ENCODE results near the gene SEC16B.

Gene SEC16B

DNA sequence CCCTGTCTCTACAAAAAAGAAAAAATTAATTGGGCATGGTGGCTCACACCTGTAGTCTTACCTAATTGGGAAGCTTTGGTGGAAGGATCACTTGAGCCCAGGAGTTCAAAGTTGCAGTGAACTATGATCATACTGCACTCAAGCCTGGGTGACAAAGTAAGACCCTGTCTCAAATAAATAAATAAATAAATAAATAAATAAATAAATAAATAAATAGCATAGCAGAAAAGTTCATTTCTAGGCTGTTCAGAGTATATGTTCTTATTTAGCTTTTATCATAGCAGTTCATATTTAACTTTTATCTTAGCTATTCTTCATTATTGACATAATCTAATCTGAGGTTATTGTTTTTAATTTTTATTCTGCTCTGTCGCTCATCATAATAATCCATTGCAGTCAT lies 8.7 kb upstream of the SEC16B start:
- Histone ChIP-seq H3K9ac (ENCODE audit: low read depth in 1 of 2, low read length in 2 of 2) (no peak overlapping the region), H3K36me3 (ENCODE audit: control insufficient read depth in 1 of 2, insufficient read depth in 2 of 2, low read length in 2 of 2) (no peaks in the 10 kb centered on the region), H3K4me3 (ENCODE audit: low read depth in 1 of 2, low read length in 2 of 2) (no peak overlapping the region), H3K27ac (ENCODE audit: low read depth, low read length) (no peak overlapping the region), H3K9me3 (ENCODE audit: control insufficient read depth in 1 of 2, low read length in 2 of 2) (no peaks in the 10 kb centered on the region), H3K4me1 (ENCODE audit: control insufficient read depth in 1 of 2, insufficient read depth in 2 of 2, low read length in 2 of 2) (no peaks in the 10 kb centered on the region), H3K27me3 (ENCODE audit: control insufficient read depth in 1 of 2, insufficient read depth in 2 of 2, low read length in 2 of 2) (no peaks in the 10 kb centered on the region)

- Histone ChIP-seq H3K4me1 (ENCODE audit: control insufficient read depth in 1 of 2, insufficient read depth in 2 of 2, low read length in 2 of 2) (no peaks in the 10 kb centered on the region), H3K27me3 (ENCODE audit: control insufficient read depth in 1 of 2, insufficient read depth in 2 of 2, low read length in 2 of 2) (no peaks in the 10 kb centered on the region), H3K27ac (ENCODE audit: low read depth, low read length) (no peak overlapping the region), H3K9me3 (ENCODE audit: control insufficient read depth in 1 of 2, low read length in 2 of 2) (no peaks in the 10 kb centered on the region), H3K9ac (ENCODE audit: low read depth in 1 of 2, low read length in 2 of 2) (no peak overlapping the region), H3K36me3 (ENCODE audit: control insufficient read depth in 1 of 2, insufficient read depth in 2 of 2, low read length in 2 of 2) (no peaks in the 10 kb centered on the region), H3K4me3 (ENCODE audit: low read depth in 1 of 2, low read length in 2 of 2) (no peak overlapping the region)
These were observed 7.3 kb upstream of the SEC16B start for GRCh38 chr1:177977141-177977540.

GRCh38 chr1:177976596-177976995 lies 6.7 kb upstream of the SEC16B start:
- H3K4me3 ChIP-seq (ENCODE audit: low read depth in 1 of 2, low read length in 2 of 2): no peak overlapping the region
- H3K36me3 ChIP-seq (ENCODE audit: control insufficient read depth in 1 of 2, insufficient read depth in 2 of 2, low read length in 2 of 2): no peaks in the 10 kb centered on the region
- no peaks in the 10 kb centered on the region for H3K27me3 ChIP-seq (ENCODE audit: control insufficient read depth in 1 of 2, insufficient read depth in 2 of 2, low read length in 2 of 2)
- no peaks in the 10 kb centered on the region for H3K4me1 ChIP-seq (ENCODE audit: control insufficient read depth in 1 of 2, insufficient read depth in 2 of 2, low read length in 2 of 2)
- H3K9me3 ChIP-seq (ENCODE audit: control insufficient read depth in 1 of 2, low read length in 2 of 2): no peaks in the 10 kb centered on the region
- H3K27ac ChIP-seq (ENCODE audit: low read depth, low read length): no peak overlapping the region
- H3K9ac ChIP-seq (ENCODE audit: low read depth in 1 of 2, low read length in 2 of 2): no peak overlapping the region

DNA sequence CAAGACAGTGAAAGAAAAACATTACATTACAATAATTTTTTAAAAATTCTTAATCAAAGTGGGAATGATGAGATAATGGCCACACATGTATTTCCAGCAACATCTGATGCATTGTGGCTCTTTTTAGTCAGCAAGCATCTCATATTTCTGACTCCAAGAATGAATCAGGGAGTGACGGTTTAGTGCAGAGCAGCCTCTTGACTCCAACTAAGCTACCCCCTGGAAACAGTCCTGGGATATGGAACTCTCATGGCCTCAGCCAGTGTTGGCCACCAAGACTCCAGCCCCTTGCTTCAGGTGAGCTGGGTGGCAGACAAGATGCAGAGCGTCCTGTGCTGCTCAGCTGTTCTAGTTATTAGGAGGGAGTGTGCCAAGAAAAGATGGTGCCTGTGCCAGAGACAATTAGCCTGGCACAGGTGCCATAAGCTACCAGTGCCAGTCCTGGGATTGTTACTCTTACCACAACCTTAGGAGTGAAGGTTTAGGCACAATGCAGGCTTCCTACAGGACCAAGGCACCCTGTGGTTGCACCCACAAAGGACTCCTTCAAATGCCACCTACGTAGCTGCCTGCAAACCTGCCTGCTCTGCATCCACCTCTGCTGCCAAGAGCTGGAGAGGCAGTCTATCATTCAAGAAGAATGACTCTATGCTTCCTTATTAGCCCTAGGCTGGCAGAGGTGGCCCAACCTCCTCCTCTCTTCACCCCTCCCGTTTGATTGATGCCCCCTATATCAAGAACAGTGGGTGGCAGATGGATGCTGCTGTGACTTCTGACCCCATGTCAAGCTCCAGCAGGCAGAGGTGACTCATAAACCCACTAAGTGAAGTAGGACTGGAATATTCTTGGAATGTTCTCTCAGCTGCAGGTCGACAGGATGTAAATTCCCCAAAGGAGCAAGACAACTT lies 6.0 kb upstream of the SEC16B start:
- H3K9ac ChIP-seq (ENCODE audit: low read depth in 1 of 2, low read length in 2 of 2): no peak overlapping the region

DNA sequence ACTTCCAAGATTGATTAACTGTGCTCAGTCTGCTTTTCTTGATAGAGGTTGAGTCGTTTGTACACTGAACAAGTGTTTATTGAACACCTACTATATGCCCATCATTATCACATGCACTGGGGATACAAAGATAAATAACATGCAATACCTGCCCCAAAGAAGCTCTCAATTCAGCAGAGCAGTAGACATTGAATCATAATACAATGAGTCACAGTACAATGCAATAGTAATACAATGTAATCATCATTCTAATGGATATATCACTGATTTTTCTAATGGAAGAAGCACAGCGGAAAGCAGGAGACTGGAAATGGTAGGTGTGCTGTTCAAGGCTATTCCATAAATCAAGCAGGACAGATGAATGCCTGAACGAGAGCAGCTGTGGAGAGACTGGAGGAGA lies 3.7 kb upstream of the SEC16B start:
- no peaks in the 10 kb centered on the region for H3K9me3 ChIP-seq (ENCODE audit: control insufficient read depth in 1 of 2, low read length in 2 of 2)
- no peak overlapping the region for H3K9ac ChIP-seq (ENCODE audit: low read depth in 1 of 2, low read length in 2 of 2)
- H3K27me3 ChIP-seq (ENCODE audit: control insufficient read depth in 1 of 2, insufficient read depth in 2 of 2, low read length in 2 of 2): no peaks in the 10 kb centered on the region
- H3K36me3 ChIP-seq (ENCODE audit: control insufficient read depth in 1 of 2, insufficient read depth in 2 of 2, low read length in 2 of 2): no peaks in the 10 kb centered on the region
- H3K4me3 ChIP-seq (ENCODE audit: low read depth in 1 of 2, low read length in 2 of 2): no peak overlapping the region
- H3K4me1 ChIP-seq (ENCODE audit: control insufficient read depth in 1 of 2, insufficient read depth in 2 of 2, low read length in 2 of 2): peaks cover 0 to 4% of the 10 kb centered on the region in 2 donors
- no peak overlapping the region for H3K27ac ChIP-seq (ENCODE audit: low read depth, low read length)

More for the DNA sequence above, 6.0 kb upstream of the SEC16B start:
- H3K36me3 ChIP-seq (ENCODE audit: control insufficient read depth in 1 of 2, insufficient read depth in 2 of 2, low read length in 2 of 2): no peaks in the 10 kb centered on the region
- H3K4me1 ChIP-seq (ENCODE audit: control insufficient read depth in 1 of 2, insufficient read depth in 2 of 2, low read length in 2 of 2): peaks cover 0 to under 1% of the 10 kb centered on the region in 2 donors
- no peak overlapping the region for H3K27ac ChIP-seq (ENCODE audit: low read depth, low read length)
- no peaks in the 10 kb centered on the region for H3K9me3 ChIP-seq (ENCODE audit: control insufficient read depth in 1 of 2, low read length in 2 of 2)
- H3K4me3 ChIP-seq (ENCODE audit: low read depth in 1 of 2, low read length in 2 of 2): no peak overlapping the region
- no peaks in the 10 kb centered on the region for H3K27me3 ChIP-seq (ENCODE audit: control insufficient read depth in 1 of 2, insufficient read depth in 2 of 2, low read length in 2 of 2)

DNA sequence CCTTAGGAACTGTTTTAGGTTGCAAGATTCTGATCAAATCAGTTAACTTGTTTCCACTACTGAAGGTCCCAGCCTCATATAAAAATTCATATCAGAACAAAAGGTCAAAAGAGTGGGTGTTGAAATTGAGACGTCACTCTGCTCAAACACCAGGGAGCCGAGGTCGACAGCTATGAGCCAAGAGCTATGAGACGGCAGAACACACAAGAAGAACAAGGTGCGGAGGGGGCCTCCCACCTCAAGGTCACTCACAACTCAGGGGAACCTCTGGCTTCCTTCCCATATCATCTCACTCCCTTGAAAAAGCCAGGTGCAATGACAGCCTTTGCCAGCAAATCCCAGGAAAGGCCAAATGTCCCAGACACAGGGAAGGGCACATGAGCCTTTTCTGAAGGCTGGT lies 749 bp downstream of the SEC16B start:
- Histone ChIP-seq H3K9ac (ENCODE audit: low read depth in 1 of 2, low read length in 2 of 2) (peak overlapping the region; percentile 54 to 69), H3K4me3 (ENCODE audit: low read depth in 1 of 2, low read length in 2 of 2) (peak overlapping the region; percentile 67 to 72), H3K9me3 (ENCODE audit: control insufficient read depth in 1 of 2, low read length in 2 of 2) (no peaks in the 10 kb centered on the region), H3K27ac (ENCODE audit: low read depth, low read length) (peak overlapping the region; percentile 67), H3K4me1 (ENCODE audit: control insufficient read depth in 1 of 2, insufficient read depth in 2 of 2, low read length in 2 of 2) (peaks cover 0 to 4% of the 10 kb centered on the region in 2 donors), H3K36me3 (ENCODE audit: control insufficient read depth in 1 of 2, insufficient read depth in 2 of 2, low read length in 2 of 2) (peaks cover 9 to 22% of the 10 kb centered on the region in 2 donors), H3K27me3 (ENCODE audit: control insufficient read depth in 1 of 2, insufficient read depth in 2 of 2, low read length in 2 of 2) (no peaks in the 10 kb centered on the region)

DNA sequence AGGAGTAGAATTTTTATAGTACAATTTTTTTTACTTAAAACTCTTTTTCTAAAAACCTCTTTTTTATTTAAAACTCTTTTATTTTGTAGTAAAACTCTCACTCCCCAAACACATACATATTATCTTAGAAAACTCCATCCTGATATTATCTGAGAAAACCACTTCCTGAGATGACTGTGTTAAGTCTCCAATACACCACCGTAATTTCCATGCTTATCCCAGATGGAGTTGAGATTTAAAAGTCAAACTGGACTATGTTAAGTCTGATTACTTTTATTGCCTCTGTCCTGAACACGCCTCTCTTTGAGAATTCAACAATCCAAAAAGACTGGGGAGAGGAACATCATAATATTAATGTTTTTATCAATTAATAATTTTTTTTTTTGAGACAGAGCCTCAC lies 3.7 kb downstream of the SEC16B start:
- Histone ChIP-seq H3K27me3 (ENCODE audit: control insufficient read depth in 1 of 2, insufficient read depth in 2 of 2, low read length in 2 of 2) (no peaks in the 10 kb centered on the region), H3K36me3 (ENCODE audit: control insufficient read depth in 1 of 2, insufficient read depth in 2 of 2, low read length in 2 of 2) (peaks cover 13 to 43% of the 10 kb centered on the region in 2 donors), H3K4me3 (ENCODE audit: low read depth in 1 of 2, low read length in 2 of 2) (no peak overlapping the region), H3K9ac (ENCODE audit: low read depth in 1 of 2, low read length in 2 of 2) (no peak overlapping the region), H3K4me1 (ENCODE audit: control insufficient read depth in 1 of 2, insufficient read depth in 2 of 2, low read length in 2 of 2) (peaks cover 0 to 4% of the 10 kb centered on the region in 2 donors), H3K9me3 (ENCODE audit: control insufficient read depth in 1 of 2, low read length in 2 of 2) (no peaks in the 10 kb centered on the region), H3K27ac (ENCODE audit: low read depth, low read length) (no peak overlapping the region)

DNA sequence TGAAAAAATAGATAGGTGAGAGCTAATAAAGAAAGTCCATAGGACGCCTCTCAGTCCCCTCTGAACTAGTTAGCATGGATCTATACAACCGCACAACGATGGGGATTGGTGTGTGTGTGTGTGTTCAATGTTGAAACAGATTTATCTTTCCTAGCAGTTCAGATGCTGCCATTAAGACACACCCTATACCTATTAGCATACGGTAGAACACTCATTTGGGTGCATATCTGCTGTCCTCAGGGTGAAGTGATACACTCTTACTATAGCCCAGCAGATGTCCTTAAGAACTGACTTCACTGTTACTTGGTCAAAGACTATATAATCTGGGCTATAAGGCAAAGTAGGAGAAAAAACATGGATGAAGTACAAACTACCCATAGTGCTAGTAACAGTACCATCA lies 4.6 kb downstream of the SEC16B start:
- Histone ChIP-seq H3K27me3 (ENCODE audit: control insufficient read depth in 1 of 2, insufficient read depth in 2 of 2, low read length in 2 of 2) (no peaks in the 10 kb centered on the region), H3K9ac (ENCODE audit: low read depth in 1 of 2, low read length in 2 of 2) (no peak overlapping the region), H3K36me3 (ENCODE audit: control insufficient read depth in 1 of 2, insufficient read depth in 2 of 2, low read length in 2 of 2) (peaks cover 13 to 52% of the 10 kb centered on the region in 2 donors), H3K4me1 (ENCODE audit: control insufficient read depth in 1 of 2, insufficient read depth in 2 of 2, low read length in 2 of 2) (no peaks in the 10 kb centered on the region), H3K9me3 (ENCODE audit: control insufficient read depth in 1 of 2, low read length in 2 of 2) (no peaks in the 10 kb centered on the region), H3K27ac (ENCODE audit: low read depth, low read length) (no peak overlapping the region), H3K4me3 (ENCODE audit: low read depth in 1 of 2, low read length in 2 of 2) (no peak overlapping the region)

- H3K4me3 ChIP-seq (ENCODE audit: low read depth in 1 of 2, low read length in 2 of 2): no peak overlapping the region
- H3K27ac ChIP-seq (ENCODE audit: low read depth, low read length): no peak overlapping the region
- peaks cover 13 to 56% of the 10 kb centered on the region in 2 donors for H3K36me3 ChIP-seq (ENCODE audit: control insufficient read depth in 1 of 2, insufficient read depth in 2 of 2, low read length in 2 of 2)
These were observed 5.5 kb downstream of the SEC16B start for GRCh38 chr1:177964336-177964735.

GRCh38 chr1:177960939-177961622 lies 8.8 kb downstream of the SEC16B start:
- no peaks in the 10 kb centered on the region for H3K27me3 ChIP-seq (ENCODE audit: control insufficient read depth in 1 of 2, insufficient read depth in 2 of 2, low read length in 2 of 2)
- H3K4me3 ChIP-seq (ENCODE audit: low read depth in 1 of 2, low read length in 2 of 2): no peak overlapping the region
- peaks cover 20 to 64% of the 10 kb centered on the region in 2 donors for H3K36me3 ChIP-seq (ENCODE audit: control insufficient read depth in 1 of 2, insufficient read depth in 2 of 2, low read length in 2 of 2)
- H3K9me3 ChIP-seq (ENCODE audit: control insufficient read depth in 1 of 2, low read length in 2 of 2): no peaks in the 10 kb centered on the region
- H3K9ac ChIP-seq (ENCODE audit: low read depth in 1 of 2, low read length in 2 of 2): no peak overlapping the region
- no peaks in the 10 kb centered on the region for H3K4me1 ChIP-seq (ENCODE audit: control insufficient read depth in 1 of 2, insufficient read depth in 2 of 2, low read length in 2 of 2)
- H3K27ac ChIP-seq (ENCODE audit: low read depth, low read length): no peak overlapping the region

More at GRCh38 chr1:177964336-177964735, 5.5 kb downstream of the SEC16B start:
- no peak overlapping the region for H3K9ac ChIP-seq (ENCODE audit: low read depth in 1 of 2, low read length in 2 of 2)
- no peaks in the 10 kb centered on the region for H3K27me3 ChIP-seq (ENCODE audit: control insufficient read depth in 1 of 2, insufficient read depth in 2 of 2, low read length in 2 of 2)
- H3K9me3 ChIP-seq (ENCODE audit: control insufficient read depth in 1 of 2, low read length in 2 of 2): no peaks in the 10 kb centered on the region
- no peaks in the 10 kb centered on the region for H3K4me1 ChIP-seq (ENCODE audit: control insufficient read depth in 1 of 2, insufficient read depth in 2 of 2, low read length in 2 of 2)
